Measurements from ENCODE around the gene GRAP. TPM values are rescaled to one million over a fixed set of nuclear protein-coding genes. Genes with fewer than 3 reads are reported as not detected.

Gene GRAP
- total and polyA plus RNA-seq, 10 donors, result 36.2 to 114 (median 47.4) TPM

Small RNAs within 50 kb of the gene (small RNA-seq; reads per million reads assigned to genes)
- gene AC090286.3, result 0 reads per million in 4 donors

Other genes with a start within 250 kb of the GRAP start
- 10 to 100 TPM; 27.5 to 44.8 (median 32.1) TPM for gene PRPSAP2, start 188.8 kb downstream of the GRAP start, total RNA-seq
- 10 to 100 TPM; 26.3 to 31.4 (median 27.1) TPM for gene PRPSAP2, start 188.8 kb downstream of the GRAP start, polyA plus RNA-seq
- under 1 TPM in 2 of 7 donors, not detected in 5; 0.17 to 0.28 TPM for gene SLC5A10, start 94.8 kb downstream of the GRAP start, total RNA-seq
- gene SLC5A10, start 94.8 kb downstream of the GRAP start, polyA plus RNA-seq, result 1 to 10 TPM; 1.5 to 2.1 (median 1.9) TPM
- gene FAM83G, start 42.2 kb downstream of the GRAP start, total RNA-seq, result 1 to 10 TPM; 2.6 to 5.4 (median 4.8) TPM
- 1 to 10 TPM; 1.3 to 3.9 (median 1.9) TPM for gene FAM83G, start 42.2 kb downstream of the GRAP start, polyA plus RNA-seq
- gene GRAPL, start 80.6 kb upstream of the GRAP start, total RNA-seq, result 100 to 1,000 TPM in 1 of 7 donors, 10 to 100 TPM in 6; 42.7 to 112 (median 65.1) TPM
- gene GRAPL, start 80.6 kb upstream of the GRAP start, polyA plus RNA-seq, result 10 to 100 TPM; 13.0 to 54.5 (median 15.5) TPM
- gene EPN2, start 190.4 kb upstream of the GRAP start, total RNA-seq, result 10 to 100 TPM; 21.8 to 59.6 (median 38.5) TPM
- 10 to 100 TPM in 1 of 3 donors, 1 to 10 TPM in 2; 5.4 to 20.0 (median 5.9) TPM for gene EPN2, start 190.4 kb upstream of the GRAP start, polyA plus RNA-seq